SW 1271 (cell line): ENCODE measurements around the gene SRSF2.
"Not testable (repeated sequence)": the region's sequence is repeated elsewhere in the genome, so short reads cannot be mapped to it uniquely, and the experiment has no call there.

Experiments used
- DNase-seq, 2 experiments: peaks; one replicate each; lab custom pipeline; 2025; lab: John Stamatoyannopoulos, UW

SRSF2 gene

DNA sequence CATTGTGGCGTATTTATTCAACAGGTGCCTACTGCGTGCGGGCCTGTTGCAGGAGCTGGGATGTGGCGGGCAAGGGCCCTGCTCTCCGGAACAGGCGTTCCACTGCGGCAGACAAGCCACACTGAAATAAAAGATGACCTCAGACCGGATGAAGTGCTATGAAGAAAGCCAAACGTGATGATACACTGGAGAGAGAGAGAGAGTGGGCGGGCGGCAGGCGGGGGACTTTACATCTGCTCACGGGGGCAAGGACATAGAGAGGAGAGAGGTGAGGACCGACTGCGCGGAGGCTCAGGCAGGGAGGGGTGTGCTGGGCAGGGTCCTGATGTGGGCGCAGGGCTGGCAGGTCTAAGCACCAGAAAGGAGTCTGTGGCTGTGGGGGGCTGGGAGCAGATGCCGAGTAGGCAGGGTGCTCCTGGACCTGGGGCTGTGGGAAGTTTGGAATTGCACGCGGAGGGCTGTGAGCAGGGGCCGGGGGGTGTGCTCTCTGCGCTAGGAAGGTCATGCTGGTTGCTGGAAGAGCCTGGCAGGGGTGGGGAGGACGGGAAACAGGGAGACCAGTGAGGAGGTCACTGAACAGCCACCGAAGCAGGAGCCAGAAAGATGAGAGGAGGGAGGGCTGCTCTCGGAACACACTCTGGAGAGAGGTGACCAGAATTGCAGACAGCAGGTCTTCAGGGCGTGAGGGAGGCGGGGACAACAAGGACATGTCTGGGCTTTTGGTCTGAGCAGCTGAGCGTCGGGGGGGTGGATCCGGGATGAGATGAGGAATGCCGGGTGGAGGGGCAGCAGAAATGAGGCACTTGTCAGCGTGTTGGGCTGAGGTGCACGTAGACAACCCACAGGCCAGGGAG, 36.3 kb downstream of the SRSF2 start:
- no peak for DNase-seq

DNA sequence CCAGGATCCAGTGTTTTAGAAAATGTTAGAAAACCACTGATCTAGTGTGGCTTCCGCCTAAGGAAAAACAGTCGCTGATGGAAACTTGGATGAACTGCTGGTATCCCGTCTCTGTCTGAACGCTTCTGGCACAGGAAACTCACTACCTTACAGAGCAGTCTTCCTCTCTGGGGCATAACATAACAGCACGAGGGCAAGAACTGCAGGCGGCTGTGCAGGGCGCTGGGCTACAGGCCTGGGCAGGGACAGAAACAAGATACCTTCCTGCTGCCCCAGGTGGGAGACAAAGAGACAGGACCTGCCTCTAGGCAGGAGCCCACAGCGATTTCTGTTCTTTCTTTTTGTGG, 36.9 kb downstream of the SRSF2 start:
- DNase-seq: no peak

- not testable (repeated sequence) for DNase-seq
Measured at GRCh38 chr17:76698466-76698977, 38.6 kb downstream of the SRSF2 start.

GRCh38 chr17:76697702-76698465, 39.2 kb downstream of the SRSF2 start:
- DNase-seq: no peak

DNA sequence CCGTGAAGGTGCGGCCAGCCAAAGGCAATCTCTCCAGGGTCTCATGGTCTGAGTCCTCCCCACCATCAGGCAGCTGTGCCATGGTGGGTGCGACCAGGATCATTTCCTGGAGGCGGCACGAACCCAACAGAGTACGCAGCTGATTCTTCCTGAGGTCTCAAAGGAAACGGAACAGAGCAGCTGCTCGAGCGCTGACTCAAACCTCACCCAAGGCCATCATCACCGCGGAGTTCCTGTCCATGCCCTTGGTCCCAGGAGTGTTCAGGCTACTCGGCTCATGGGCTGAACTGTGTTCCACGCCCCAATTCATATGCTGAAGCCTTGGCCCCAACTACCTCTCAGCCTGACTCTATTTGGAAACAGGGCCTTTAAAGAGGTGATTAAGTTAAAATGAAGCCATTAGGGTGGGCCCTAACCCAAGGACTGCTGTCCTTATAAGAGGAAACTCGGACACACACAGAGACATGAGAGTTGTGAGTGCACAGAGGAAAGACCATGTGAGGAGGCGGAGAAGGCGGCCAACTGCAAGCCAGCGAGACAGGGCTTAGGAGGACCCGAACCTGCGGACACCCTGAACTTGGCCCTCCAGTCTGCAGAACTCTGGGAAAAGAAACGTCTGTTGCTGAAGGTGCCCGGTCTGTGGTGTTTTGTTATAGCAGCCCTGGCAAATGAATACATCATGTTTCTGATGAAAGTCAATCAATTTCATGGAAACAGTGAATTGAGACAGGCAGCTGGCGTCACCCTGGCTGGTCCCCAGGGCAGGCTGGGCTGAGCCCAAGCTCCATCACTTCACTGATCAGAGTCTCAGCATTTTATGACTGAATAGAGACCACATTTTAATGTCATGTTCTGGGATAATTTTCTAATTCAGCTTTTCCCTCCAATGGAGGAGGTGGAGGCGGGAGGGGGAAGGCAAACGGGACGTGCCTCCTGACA, 40.1 kb downstream of the SRSF2 start:
- DNase-seq: peak; percentile 33 to 62

- no peak for DNase-seq
Measured at GRCh38 chr17:76695059-76695831, 41.9 kb downstream of the SRSF2 start.

GRCh38 chr17:76691379-76692191, 45.5 kb downstream of the SRSF2 start:
- no peak for DNase-seq

GRCh38 chr17:76690596-76691280, 46.4 kb downstream of the SRSF2 start:
- DNase-seq: no peak

- DNase-seq: no peak
Measured at GRCh38 chr17:76689859-76690258, 47.3 kb downstream of the SRSF2 start.

DNA sequence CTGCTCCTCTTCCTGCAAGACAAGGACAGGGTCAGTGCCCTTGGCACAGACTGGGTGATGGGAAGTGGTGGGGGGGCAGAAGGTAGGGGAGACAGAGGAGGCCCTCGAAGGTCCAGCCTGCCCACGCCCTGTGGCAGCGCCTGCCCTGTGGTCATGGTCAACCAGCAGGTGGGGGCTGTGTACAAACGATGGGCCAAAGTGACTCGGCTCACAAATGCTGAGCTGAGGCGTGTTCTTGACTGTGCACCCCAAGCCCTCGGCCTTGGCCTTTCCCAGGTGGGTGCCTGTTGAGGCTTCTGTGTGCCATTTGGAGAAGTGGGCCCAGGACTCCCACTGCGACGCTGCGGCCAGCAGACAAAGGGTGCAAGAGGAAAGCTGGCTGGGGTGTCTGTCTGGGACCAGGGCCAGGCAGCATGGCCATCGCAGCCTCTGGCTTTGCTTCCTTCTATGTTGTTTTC, 48.9 kb downstream of the SRSF2 start:
- DNase-seq: no peak

DNA sequence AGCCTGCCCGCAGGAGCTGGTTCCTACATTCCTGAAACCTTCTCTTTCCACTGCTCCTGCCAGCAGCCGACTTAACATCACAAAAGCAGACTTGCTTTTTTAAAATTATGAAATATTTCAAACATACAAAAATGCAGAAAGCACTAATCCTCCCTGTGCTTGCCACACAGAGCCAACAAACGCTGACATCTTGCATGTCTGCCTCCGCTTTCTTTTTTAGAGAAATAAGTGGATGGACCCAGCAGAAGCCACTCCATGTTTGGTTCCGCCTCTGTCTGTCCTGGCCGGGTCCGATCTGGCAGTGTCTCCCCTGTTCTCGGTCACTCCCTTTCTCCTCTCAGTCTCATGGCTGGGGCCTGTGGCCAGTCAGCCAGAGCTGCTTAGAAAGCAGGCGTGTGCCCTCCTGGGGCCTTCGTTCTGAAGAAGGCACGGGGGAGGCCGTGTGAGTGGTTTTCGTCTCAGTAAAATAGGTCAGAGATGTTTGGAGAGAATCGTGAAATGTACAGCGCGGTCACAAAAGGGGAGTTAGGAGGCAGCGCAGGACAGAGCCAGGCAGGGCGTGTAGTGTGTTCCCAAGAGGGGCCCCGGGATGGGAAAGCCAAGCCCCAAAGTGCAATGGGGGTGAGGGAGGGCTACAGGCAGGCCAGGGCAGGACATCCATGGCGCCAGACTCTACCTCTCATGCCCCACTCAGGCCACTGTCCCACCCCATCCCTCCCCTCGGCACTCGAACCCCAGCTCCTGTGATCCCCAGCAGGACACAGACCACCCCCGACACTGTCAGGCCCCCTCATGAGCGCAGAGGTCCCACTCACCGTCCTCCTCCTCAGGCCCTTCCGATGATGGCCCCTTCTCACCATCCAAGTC, 49.6 kb downstream of the SRSF2 start:
- no peak for DNase-seq

DNA sequence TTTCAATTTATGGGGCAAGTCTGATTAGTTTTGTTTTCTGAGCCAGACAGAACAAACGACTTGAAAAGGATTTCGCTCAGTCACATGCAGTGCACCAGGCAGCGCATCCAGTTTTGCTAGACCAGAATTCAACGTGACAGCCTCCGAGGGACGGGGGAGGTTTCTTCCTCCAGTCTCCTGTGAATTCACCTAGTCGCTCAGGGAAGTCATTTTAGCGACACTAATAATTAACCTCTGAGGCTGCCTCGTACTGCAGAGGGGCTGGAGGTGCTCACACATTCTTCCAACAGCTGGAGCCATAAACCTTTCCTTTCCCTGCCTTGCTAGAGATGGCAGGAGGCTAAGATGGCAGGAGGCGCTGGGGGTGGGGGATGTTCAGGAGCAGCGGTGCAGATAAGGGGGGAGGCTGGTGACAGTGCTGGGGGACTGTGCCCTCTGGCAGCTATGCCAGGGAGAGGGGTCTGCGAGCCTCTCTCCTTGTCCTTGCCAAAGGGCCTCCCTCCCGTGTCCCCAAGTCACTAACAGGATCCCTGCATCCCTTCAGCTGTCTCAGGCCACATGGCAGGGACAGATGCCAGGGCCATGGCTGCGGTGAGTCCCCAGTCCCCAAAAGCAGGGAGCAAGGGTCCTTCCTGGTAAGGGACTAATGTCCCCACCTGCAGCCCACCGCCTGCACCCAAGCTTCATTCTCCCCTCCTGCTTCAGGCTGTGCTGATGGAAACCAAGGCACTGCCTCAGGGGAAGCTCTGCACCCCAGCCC, 50.4 kb downstream of the SRSF2 start:
- DNase-seq: no peak

DNA sequence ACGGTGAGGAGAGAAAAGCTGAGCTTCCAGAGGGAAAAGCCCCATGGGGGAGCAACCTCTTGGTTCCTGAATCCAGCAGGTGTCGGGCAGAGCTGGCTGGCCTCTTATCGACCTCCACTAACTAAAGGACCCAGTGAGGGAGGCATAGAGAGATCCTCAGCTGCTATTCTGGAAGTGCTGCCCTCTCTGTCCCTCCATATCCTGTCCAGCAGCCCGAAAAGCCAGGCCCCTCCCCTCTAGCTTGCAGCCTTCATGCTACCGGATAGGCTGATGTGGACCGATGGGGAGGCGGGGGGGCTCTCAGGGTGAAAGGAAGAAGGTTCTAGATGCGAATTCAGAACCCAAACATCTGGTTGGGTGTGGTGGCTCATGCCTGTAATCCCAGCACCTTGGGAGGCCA, 51.3 kb downstream of the SRSF2 start:
- no peak for DNase-seq

GRCh38 chr17:76685366-76685765, 51.8 kb downstream of the SRSF2 start:
- no peak for DNase-seq

DNA sequence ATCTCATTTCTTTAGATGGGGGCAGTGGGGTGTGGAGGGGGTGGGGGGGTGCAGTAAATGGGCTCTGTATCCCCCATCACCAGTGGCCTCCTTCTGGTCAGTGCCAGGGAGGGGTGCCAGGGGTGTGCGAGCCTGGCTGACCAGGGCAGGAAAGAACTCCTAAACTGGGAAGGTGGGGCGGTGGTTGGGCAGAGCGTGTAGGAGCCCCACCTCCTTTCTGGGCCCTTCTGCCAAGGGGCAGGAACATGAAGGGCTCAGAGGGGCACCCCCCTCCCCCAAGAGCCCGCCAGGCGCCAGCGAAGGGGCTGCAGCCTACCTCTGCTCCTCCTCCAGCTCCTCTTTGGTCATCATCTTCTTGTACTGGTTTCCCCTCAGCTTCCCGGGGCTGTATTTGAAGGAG, 52.4 kb downstream of the SRSF2 start:
- no peak for DNase-seq
